ENCODE results near the gene DPEP3. TPM values are rescaled to one million over a fixed set of nuclear protein-coding genes. Genes with fewer than 3 reads are reported as not detected.
"Not testable (repeated sequence)": the region's sequence is repeated elsewhere in the genome, so short reads cannot be mapped to it uniquely, and the experiment has no call there.

Gene DPEP3
- total RNA-seq, 2 experiments from 2014 or later: 0.10 TPM

DNA sequence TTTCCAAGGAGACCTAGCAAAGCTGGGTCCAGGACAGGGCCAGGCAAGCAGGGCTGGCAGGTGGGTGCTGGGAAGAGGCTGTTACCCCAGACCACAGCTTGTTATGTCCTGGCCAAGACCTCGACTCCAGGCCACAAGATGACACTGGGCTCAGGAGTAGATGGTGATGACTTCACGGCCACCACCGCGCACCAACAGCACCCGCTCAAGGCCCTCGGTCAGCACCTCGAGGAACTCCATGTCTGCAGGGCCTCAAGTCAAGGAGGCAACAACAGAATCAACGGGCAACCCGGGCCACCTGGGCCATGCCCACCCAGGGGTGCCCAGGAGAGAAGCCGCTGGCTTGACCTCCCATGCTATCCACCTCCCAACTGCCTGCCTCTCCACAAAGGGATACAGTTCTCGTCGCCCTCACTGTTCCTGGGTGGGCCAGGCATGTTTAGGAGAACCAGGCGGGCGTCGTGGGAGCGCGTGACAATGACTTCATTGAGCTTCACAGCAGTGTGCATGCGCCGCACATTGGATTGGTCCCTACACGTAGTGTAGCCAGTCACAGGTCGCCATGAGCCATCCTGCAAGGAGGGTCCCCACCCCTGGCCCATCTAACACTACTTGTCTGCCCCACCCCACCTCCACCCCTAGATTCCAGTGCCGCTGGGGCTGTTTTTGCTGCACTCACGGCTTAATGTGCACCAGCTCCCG is 35.5 kb downstream of the DPEP3 start:
- Mint-ChIP-seq H3K4me1 (peaks cover 21% of the 10 kb centered on the region), H3K9me3 (no peaks in the 10 kb centered on the region), H3K27ac (no peak overlapping the region), H3K27me3 (no peaks in the 10 kb centered on the region), H3K36me3 (ENCODE audit: low read depth) (peaks cover 16% of the 10 kb centered on the region), H3K4me3 (no peak overlapping the region)
- DNase-seq: no peak
- CTCF ChIA-PET: interaction anchor here (0.8 to 1.3 kb wide), 4 partner anchors 8 to 272 kb away, joined by 3 to 7 read pairs (median 3); no protein-coding TSS in a partner anchor
- POLR2A ChIA-PET: no interaction called here

GRCh38 chr16:67943619-67944504 is 36.4 kb downstream of the DPEP3 start, which contains the start of gene LCAT:
TSS of gene LCAT (minus strand) at chr16:67944120. CDS start at chr16:67944101, 19 bp downstream.
- Mint-ChIP-seq H3K4me1 (peaks cover 30% of the 10 kb centered on the region), H3K9me3 (no peaks in the 10 kb centered on the region), H3K27me3 (no peaks in the 10 kb centered on the region), H3K4me3 (no peak within 1 kb of the TSS), H3K36me3 (ENCODE audit: low read depth) (peaks cover 18% of the 10 kb centered on the region), H3K27ac (no peak within 1 kb of the TSS)
- DNase-seq: no peak
- POLR2A ChIA-PET: no interaction called here
- CTCF ChIA-PET: interaction anchor here (1.0 to 1.3 kb wide), 4 partner anchors 9 to 92 kb away, joined by 3 to 7 read pairs (median 3); no protein-coding TSS in a partner anchor

DNA sequence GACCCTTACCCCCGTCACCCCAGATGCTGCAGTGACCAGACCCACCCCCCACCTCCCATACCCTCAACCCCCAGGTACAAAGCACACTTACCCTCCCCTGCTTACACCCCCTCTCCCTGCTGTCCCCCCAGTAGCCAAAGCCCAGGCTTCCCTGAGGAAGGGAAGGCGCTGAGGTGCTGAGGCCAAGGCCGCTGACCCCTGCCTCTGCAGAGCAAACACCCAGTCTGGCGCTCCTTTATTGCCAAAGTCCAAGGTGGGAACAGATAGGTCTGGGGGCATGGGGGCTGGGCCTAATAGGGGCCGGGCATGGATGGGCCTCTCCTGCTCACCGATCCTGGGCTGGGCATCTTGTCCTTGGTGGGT is 37.1 kb downstream of the DPEP3 start:
- Mint-ChIP-seq H3K27ac (no peak overlapping the region), H3K4me3 (no peak overlapping the region), H3K9me3 (no peaks in the 10 kb centered on the region), H3K4me1 (peaks cover 31% of the 10 kb centered on the region), H3K36me3 (ENCODE audit: low read depth) (peaks cover 19% of the 10 kb centered on the region), H3K27me3 (no peaks in the 10 kb centered on the region)
- ChIA-PET CTCF (interaction anchor here (1.1 to 2.0 kb wide), 5 partner anchors 8 to 60 kb away, joined by 3 to 8 read pairs (median 3); partner anchors contain the start of gene DPEP2), POLR2A (no interaction called here)
- no peak for DNase-seq

DNA sequence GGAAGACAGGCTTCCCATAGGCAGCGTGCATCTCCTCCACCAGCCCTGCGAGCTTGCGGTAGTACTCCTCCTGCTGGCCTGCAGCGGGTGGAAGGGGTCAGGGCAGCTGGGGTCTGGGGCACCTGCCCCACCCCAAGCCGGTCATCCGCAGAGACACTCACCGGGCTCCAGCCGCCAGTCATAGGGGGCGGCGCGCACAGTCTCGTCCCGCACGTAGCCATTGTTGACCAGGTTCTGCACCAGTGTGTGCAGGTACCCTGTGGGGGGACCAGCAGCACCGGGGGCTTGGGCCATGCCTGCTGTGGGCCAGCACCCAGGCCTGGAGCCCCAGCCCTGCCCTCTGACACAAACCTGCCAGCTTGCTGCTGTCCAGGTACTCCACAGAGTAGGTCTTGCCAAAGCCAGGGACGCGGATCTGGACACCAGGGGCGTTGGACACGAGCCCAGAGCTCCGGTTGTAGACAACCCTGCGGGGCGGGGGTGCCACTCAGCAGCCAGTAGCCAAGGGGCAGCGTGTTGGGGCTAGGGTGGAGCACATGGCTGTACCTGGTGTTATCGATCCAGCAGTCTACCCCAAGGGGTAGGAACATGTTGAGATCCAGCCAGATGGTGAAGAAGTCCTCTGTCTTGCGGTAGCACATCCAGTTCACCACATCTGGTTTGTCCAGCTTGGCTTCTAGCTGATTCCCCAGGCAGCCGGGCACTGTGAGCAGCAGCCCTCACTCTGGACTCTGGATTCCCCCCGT is 37.6 kb downstream of the DPEP3 start:
- no peaks in the 10 kb centered on the region for H3K27me3 Mint-ChIP-seq
- no peaks in the 10 kb centered on the region for H3K9me3 Mint-ChIP-seq
- ChIA-PET POLR2A (no interaction called here), CTCF (interaction anchor here (0.8 to 2.1 kb wide), 15 partner anchors 7 to 127 kb away, joined by 3 to 8 read pairs (median 4); partner anchors contain the start of gene DPEP2)
- peaks cover 16% of the 10 kb centered on the region for H3K36me3 Mint-ChIP-seq (ENCODE audit: low read depth)
- H3K4me1 Mint-ChIP-seq: peaks cover 31% of the 10 kb centered on the region
- no peak for DNase-seq
- H3K4me3 Mint-ChIP-seq: no peak overlapping the region
- H3K27ac Mint-ChIP-seq: no peak overlapping the region

- Mint-ChIP-seq H3K9me3 (no peaks in the 10 kb centered on the region), H3K4me1 (peaks cover 35% of the 10 kb centered on the region), H3K4me3 (no peak overlapping the region), H3K36me3 (ENCODE audit: low read depth) (peaks cover 18% of the 10 kb centered on the region), H3K27me3 (no peaks in the 10 kb centered on the region), H3K27ac (no peak overlapping the region)
- DNase-seq: peak; percentile 50
- POLR2A ChIA-PET: no interaction called here
- CTCF ChIA-PET: interaction anchor here (0.8 to 2.1 kb wide), 14 partner anchors 9 to 126 kb away, joined by 3 to 8 read pairs (median 4); partner anchors contain the start of gene DPEP2
Measured at GRCh38 chr16:67942200-67942509, 38.1 kb downstream of the DPEP3 start.

DNA sequence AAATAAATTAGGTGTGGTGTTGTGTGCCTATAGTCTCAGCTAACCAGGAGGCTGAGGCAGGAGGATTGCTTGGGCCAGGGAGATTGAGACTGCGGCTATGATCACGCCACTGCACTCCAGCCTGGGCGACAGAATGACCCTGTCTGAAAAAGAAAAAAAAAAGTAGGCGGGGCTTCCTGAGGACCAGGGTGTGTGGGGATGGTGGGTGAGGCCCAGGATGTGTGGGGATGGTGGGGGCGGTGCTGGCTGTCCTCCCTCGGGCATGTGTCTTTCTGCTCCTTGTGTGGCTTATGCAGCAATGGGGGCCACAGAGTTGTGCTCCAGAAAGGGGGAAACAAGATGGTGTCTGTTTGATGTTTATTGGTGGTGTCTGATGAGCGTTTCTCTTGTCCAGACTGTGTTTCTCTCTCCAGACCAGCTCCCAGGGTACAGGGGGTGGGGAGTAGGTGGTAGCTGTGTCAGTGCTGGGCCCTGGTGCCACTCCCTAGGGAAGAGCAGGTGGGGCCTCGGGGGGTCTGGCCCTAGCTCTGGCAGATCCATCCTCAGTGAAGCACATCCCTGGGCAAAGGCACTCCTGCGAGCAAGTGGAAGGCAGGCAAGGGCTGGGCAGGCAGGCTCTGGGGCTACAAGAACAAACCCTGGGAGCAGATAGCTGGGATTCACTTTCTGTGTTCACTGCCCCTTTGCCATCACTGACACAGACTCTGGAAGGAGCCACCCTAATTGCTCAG is 38.7 kb downstream of the DPEP3 start:
- no peak for DNase-seq
- Mint-ChIP-seq H3K27ac (peak overlapping the region; percentile 75), H3K9me3 (no peaks in the 10 kb centered on the region), H3K27me3 (no peaks in the 10 kb centered on the region), H3K4me1 (peaks cover 39% of the 10 kb centered on the region), H3K4me3 (no peak overlapping the region), H3K36me3 (ENCODE audit: low read depth) (peaks cover 22% of the 10 kb centered on the region)
- POLR2A ChIA-PET: no interaction called here
- CTCF ChIA-PET: interaction anchor here (0.8 to 2.1 kb wide), 15 partner anchors 9 to 153 kb away, joined by 3 to 9 read pairs (median 4); no protein-coding TSS in a partner anchor

GRCh38 chr16:67940446-67941089 is 39.7 kb downstream of the DPEP3 start:
- ChIA-PET CTCF (interaction anchor here (0.8 to 2.1 kb wide), 8 partner anchors 10 to 154 kb away, joined by 3 to 9 read pairs (median 6); partner anchors contain the start of genes RANBP10 and TSNAXIP1), POLR2A (no interaction called here)
- peaks cover 27% of the 10 kb centered on the region for H3K36me3 Mint-ChIP-seq (ENCODE audit: low read depth)
- H3K27ac Mint-ChIP-seq: peak overlapping the region; percentile 60
- H3K27me3 Mint-ChIP-seq: no peaks in the 10 kb centered on the region
- H3K4me1 Mint-ChIP-seq: peaks cover 40% of the 10 kb centered on the region
- H3K4me3 Mint-ChIP-seq: no peak overlapping the region
- H3K9me3 Mint-ChIP-seq: no peaks in the 10 kb centered on the region
- no peak for DNase-seq

DNA sequence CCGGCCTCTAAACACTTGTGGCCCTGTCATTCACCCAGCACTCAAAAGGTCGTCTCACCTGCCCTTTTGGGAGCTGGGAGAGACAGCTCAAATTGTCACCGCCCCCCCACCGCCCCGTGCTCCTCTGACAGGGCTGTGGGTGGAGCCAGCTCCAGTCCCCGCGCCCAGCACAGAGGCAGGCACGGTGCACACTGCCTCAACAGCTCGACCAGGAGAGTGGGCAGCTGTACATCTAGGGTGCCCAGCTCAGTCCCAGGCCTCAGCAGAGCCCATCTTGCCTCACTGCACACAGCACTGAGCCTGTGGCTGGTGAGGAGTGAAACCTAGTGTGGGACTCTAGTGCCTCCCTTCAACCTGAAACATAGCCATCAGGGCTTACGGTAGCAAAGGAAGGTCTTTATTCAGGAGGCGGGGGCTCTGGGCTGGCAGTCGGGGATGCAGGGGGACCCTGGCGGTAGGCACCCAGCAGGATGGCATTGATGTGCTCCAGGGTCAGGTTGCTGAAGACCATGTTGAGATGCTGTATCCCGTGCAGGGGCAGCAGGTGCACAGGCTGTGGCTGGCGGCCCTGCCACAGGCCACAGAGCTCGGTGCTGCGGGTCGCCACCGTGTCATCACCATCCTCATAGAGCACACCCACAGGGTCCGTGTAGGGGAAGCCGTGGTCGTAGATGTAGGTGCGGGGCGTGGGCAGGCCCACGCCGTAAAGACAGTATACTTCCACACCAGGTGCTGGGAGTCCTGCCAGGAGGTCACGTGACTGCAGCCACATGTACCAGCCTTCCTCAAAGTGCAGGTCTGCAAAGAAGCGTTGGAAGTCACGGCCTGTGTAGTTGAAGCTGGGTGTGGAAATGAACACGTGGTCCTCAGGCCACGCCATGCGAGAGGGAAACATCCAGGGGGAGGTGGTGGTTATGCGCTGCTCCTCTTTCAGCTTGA is 40.5 kb downstream of the DPEP3 start:
- peak overlapping the region; percentile 76 for H3K27ac Mint-ChIP-seq
- H3K4me1 Mint-ChIP-seq: peaks cover 48% of the 10 kb centered on the region
- H3K36me3 Mint-ChIP-seq (ENCODE audit: low read depth): peaks cover 35% of the 10 kb centered on the region
- no peaks in the 10 kb centered on the region for H3K27me3 Mint-ChIP-seq
- ChIA-PET CTCF (interaction anchor here (0.9 to 1.9 kb wide), 6 partner anchors 10 to 133 kb away, joined by 3 to 9 read pairs (median 4); partner anchors contain the start of genes RANBP10 and TSNAXIP1), POLR2A (no interaction called here)
- H3K4me3 Mint-ChIP-seq: no peak overlapping the region
- no peaks in the 10 kb centered on the region for H3K9me3 Mint-ChIP-seq
- peak; percentile 26 for DNase-seq

DNA sequence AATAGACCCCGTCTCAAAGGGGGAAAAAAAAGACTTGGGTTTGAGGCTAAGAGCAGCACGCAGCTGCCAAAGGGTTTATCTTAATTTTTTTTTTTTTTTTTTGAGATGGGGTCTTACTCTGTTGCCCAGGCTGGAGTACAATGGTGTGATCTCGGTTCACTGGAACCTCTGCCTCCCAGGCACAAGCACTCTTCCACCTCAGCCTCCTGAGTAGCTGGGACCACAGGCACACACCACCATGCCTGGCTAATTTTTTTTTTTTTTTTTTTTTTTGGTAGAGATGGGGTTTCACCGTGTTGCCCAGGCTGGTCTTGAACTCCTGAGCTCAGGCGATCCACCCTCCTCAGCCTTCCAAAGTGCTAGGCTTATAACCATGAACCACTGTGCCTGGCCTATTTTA is 42.6 kb downstream of the DPEP3 start:
- Mint-ChIP-seq H3K27ac (peak overlapping the region; percentile 93), H3K4me3 (peak overlapping the region; percentile 99), H3K4me1 (peaks cover 59% of the 10 kb centered on the region), H3K36me3 (ENCODE audit: low read depth) (peaks cover 48% of the 10 kb centered on the region)
- H3K27me3 Mint-ChIP-seq, POLR2A ChIA-PET, H3K9me3 Mint-ChIP-seq, DNase-seq: not testable (repeated sequence)
- CTCF ChIA-PET: interaction anchor here (0.7 to 4.0 kb wide), 6 partner anchors 9 to 416 kb away, joined by 3 to 23 read pairs (median 4); partner anchors contain the start of gene CARMIL2

DNA sequence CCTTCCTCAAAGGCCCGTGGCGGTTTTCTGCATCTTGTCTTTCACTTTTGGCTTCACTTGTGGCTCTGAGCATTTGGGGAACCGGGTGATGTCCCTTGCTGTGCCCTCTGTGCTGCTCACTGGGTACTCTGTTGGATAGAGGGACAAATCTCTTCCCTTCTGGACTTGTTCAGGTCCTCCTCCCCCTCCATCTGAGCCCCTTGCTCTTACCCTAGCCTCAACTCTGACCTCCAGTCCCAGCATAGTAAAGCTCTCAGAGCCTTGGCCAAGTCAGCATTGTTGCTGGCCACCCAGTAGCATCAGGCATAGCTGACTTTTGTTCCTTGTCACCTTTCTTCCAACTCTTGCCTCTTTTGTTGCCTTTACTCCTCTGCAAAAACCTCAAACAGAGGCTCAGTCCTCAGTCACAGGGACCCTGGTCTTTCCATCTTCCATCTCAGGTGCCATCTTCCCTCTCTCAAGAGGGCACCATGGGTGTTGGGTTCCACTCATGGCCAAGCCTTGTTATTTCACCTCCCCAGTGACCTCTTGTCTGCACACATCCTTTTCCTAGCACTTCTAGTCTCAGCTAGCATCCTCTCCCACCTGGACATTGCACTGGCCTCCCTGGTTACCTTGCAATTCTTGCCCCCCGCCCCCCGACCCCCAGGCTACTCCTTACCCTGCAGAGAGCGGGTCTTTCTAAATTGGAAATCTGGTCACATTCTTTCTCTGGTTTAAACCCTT is 43.3 kb downstream of the DPEP3 start:
- ChIA-PET CTCF (interaction anchor here (0.7 to 4.0 kb wide), 7 partner anchors 47 to 416 kb away, joined by 3 to 23 read pairs (median 4); partner anchors contain the start of gene CARMIL2), POLR2A (no interaction called here)
- Mint-ChIP-seq H3K4me3 (peak overlapping the region; percentile 99), H3K36me3 (ENCODE audit: low read depth) (peaks cover 52% of the 10 kb centered on the region), H3K4me1 (peaks cover 57% of the 10 kb centered on the region), H3K27me3 (no peaks in the 10 kb centered on the region), H3K9me3 (no peaks in the 10 kb centered on the region), H3K27ac (peak overlapping the region; percentile 93)
- DNase-seq: peak; percentile 93
